Neural progenitor cell (in vitro differentiated cells): ENCODE results near the gene EXOC4. TPM values are rescaled to one million over a fixed set of nuclear protein-coding genes. Genes with fewer than 3 reads are reported as not detected.

Source experiments
- DNase-seq: peaks from one replicate; pipeline ENCODE4 v3.0.0-alpha.2; 2016; ENCODE audit warnings: low spot score
- H2AFZ ChIP-seq: fragments of 200-600 bp; sonication (generic); replicated peaks from 2 replicates; pipeline ENCODE4 v1.6.1; 2016; ENCODE audit warnings: antibody characterized with exemption
- H3F3A ChIP-seq: fragments of 200-600 bp; sonication (generic); 2 replicates; pipeline ENCODE4 v1.6.1; 2016; ENCODE audit warnings: antibody characterized with exemption, low read depth
- H3K27ac ChIP-seq: fragments of 200-600 bp; sonication (generic); 2 replicates; pipeline ENCODE4 v1.5.1; 2016; ENCODE audit warnings: mild to moderate bottlenecking
- H3K27me3 ChIP-seq: fragments of 200-600 bp; sonication (generic); 2 replicates; pipeline ENCODE4 v1.6.1; 2016; ENCODE audit warnings: mild to moderate bottlenecking, moderate library complexity
- H3K36me3 ChIP-seq: fragments of 200-600 bp; sonication (generic); 2 replicates; pipeline ENCODE4 v1.5.1; 2016
- H3K4me1 ChIP-seq: fragments of 200-600 bp; sonication (generic); 2 replicates; pipeline ENCODE4 v1.6.1; 2016; ENCODE audit warnings: mixed run types
- H3K4me2 ChIP-seq: fragments of 200-600 bp; sonication (generic); 2 replicates; pipeline ENCODE4 v1.6.1; 2016
- H3K4me3 ChIP-seq: fragments of 200-600 bp; sonication (generic); 2 replicates; pipeline ENCODE4 v1.5.1; 2016
- H3K79me2 ChIP-seq: fragments of 200-600 bp; sonication (generic); 2 replicates; pipeline ENCODE4 v1.6.1; 2016; ENCODE audit warnings: low read depth
- H3K9ac ChIP-seq: fragments of 200-600 bp; sonication (generic); 2 replicates; pipeline ENCODE4 v1.6.1; 2016
- H3K9me3 ChIP-seq: fragments of 200-600 bp; sonication (generic); 2 replicates; pipeline ENCODE4 v1.5.1; 2016; ENCODE audit warnings: low read depth
- H4K20me1 ChIP-seq: fragments of 200-600 bp; sonication (generic); 2 replicates; pipeline ENCODE4 v1.6.1; 2016; ENCODE audit warnings: low read depth
- H3K27ac Mint-ChIP-seq: 3 replicates; pipeline ENCODE4 v1.8.0; 2021; ENCODE audit warnings: mixed read lengths
- H3K27me3 Mint-ChIP-seq: 2 replicates; pipeline ENCODE4 v1.8.0; 2022; ENCODE audit warnings: low read depth, mild to moderate bottlenecking, inconsistent platforms, moderate library complexity, mixed read lengths; ENCODE audit not compliant: insufficient read depth
- H3K36me3 Mint-ChIP-seq: 3 replicates; pipeline ENCODE4 v1.8.0; 2021; ENCODE audit warnings: mixed read lengths
- H3K4me1 Mint-ChIP-seq: 3 replicates; pipeline ENCODE4 v1.8.0; 2021; ENCODE audit warnings: mixed read lengths
- H3K4me3 Mint-ChIP-seq: 3 replicates; pipeline ENCODE4 v1.8.0; 2021; ENCODE audit warnings: mild to moderate bottlenecking, moderate library complexity, mixed read lengths
- H3K9me3 Mint-ChIP-seq: 3 replicates; pipeline ENCODE4 v1.8.0; 2020; ENCODE audit warnings: mixed read lengths
- CTCF ChIP-seq: fragments of 200-600 bp; sonication (generic); IDR thresholded peaks from 2 replicates; pipeline ENCODE4 v1.5.1; 2017; ENCODE audit warnings: antibody characterized with exemption, mild to moderate bottlenecking
- EZH2 ChIP-seq: fragments of 200-600 bp; sonication (generic); IDR thresholded peaks from 2 replicates; pipeline ENCODE4 v1.6.1; 2017; ENCODE audit warnings: antibody characterized with exemption, mild to moderate bottlenecking, moderate library complexity
- EZH2phosphoT487 ChIP-seq: fragments of 200-600 bp; sonication (generic); IDR thresholded peaks from 2 replicates; pipeline ENCODE4 v1.6.1; 2017; ENCODE audit warnings: antibody characterized with exemption
- total RNA-seq: library from RNA; depleted of rRNA; stranded (reverse); fragments of >200 nt; gene quantifications from 2 replicates; pipeline ENCODE4 v1.2.3, GENCODE V29; 2015; ENCODE audit warnings: low replicate concordance

The EXOC4 gene
- total RNA-seq, 1 donor from 2014 or later = 129 TPM

- Mint-ChIP-seq H3K9me3 (no peaks in the 10 kb centered on the region), H3K27me3 (peaks cover 3% of the 10 kb centered on the region), H3K4me1 (no peaks in the 10 kb centered on the region), H3K27ac (no peak overlapping the region), H3K36me3 (no peaks in the 10 kb centered on the region), H3K4me3 (no peak overlapping the region)
- DNase-seq = no peak
- Histone ChIP-seq H2AFZ (no peak overlapping the region), H3K27ac (no peak overlapping the region), H3K4me3 (no peak overlapping the region), H3F3A (no peaks in the 10 kb centered on the region), H3K79me2 (no peaks in the 10 kb centered on the region), H3K4me2 (no peak overlapping the region), H3K27me3 (no peaks in the 10 kb centered on the region), H4K20me1 (peaks cover 2% of the 10 kb centered on the region), H3K36me3 (no peaks in the 10 kb centered on the region), H3K9ac (no peak overlapping the region), H3K4me1 (no peaks in the 10 kb centered on the region), H3K9me3 (no peaks in the 10 kb centered on the region)
- TF ChIP-seq CTCF = no peak
- TF ChIP-seq EZH2 = no peak
- no peak for TF ChIP-seq EZH2phosphoT487
These were observed 471.8 kb downstream of the EXOC4 start for GRCh38 chr7:133724694-133725093.

GRCh38 chr7:133727476-133728214 is 474.8 kb downstream of the EXOC4 start:
- no peak overlapping the region for H3K4me3 Mint-ChIP-seq
- no peaks in the 10 kb centered on the region for H3K79me2 ChIP-seq
- no peak for DNase-seq
- no peak overlapping the region for H3K4me2 ChIP-seq
- no peak overlapping the region for H2AFZ ChIP-seq
- H3K27ac ChIP-seq = no peak overlapping the region
- H3K9me3 ChIP-seq = no peaks in the 10 kb centered on the region
- no peaks in the 10 kb centered on the region for H3K4me1 ChIP-seq
- H3K27me3 Mint-ChIP-seq = peaks cover 3% of the 10 kb centered on the region
- H3F3A ChIP-seq = no peaks in the 10 kb centered on the region
- peaks cover 2% of the 10 kb centered on the region for H4K20me1 ChIP-seq
- no peaks in the 10 kb centered on the region for H3K4me1 Mint-ChIP-seq
- TF ChIP-seq EZH2 (no peak), CTCF (no peak), EZH2phosphoT487 (no peak)
- H3K4me3 ChIP-seq = no peak overlapping the region
- no peaks in the 10 kb centered on the region for H3K36me3 ChIP-seq
- no peak overlapping the region for H3K9ac ChIP-seq
- no peaks in the 10 kb centered on the region for H3K9me3 Mint-ChIP-seq
- no peaks in the 10 kb centered on the region for H3K27me3 ChIP-seq
- H3K27ac Mint-ChIP-seq = no peak overlapping the region
- no peaks in the 10 kb centered on the region for H3K36me3 Mint-ChIP-seq

- no peak overlapping the region for H3K4me3 Mint-ChIP-seq
- Histone ChIP-seq H3K27me3 (no peaks in the 10 kb centered on the region), H3K27ac (no peak overlapping the region), H3K9ac (no peak overlapping the region), H3K4me2 (no peak overlapping the region), H3F3A (no peaks in the 10 kb centered on the region), H3K36me3 (no peaks in the 10 kb centered on the region), H2AFZ (no peak overlapping the region), H3K79me2 (no peaks in the 10 kb centered on the region), H4K20me1 (peaks cover 2% of the 10 kb centered on the region), H3K4me1 (no peaks in the 10 kb centered on the region), H3K4me3 (no peak overlapping the region), H3K9me3 (no peaks in the 10 kb centered on the region)
- H3K36me3 Mint-ChIP-seq = no peaks in the 10 kb centered on the region
- no peaks in the 10 kb centered on the region for H3K4me1 Mint-ChIP-seq
- no peak for DNase-seq
- H3K27ac Mint-ChIP-seq = no peak overlapping the region
- no peaks in the 10 kb centered on the region for H3K27me3 Mint-ChIP-seq
- H3K9me3 Mint-ChIP-seq = no peaks in the 10 kb centered on the region
- TF ChIP-seq EZH2phosphoT487 (no peak), EZH2 (no peak), CTCF (no peak)
These were observed 477.5 kb downstream of the EXOC4 start for GRCh38 chr7:133730360-133730759.
